ENCODE data around the gene RPL10. TPM values are rescaled to one million over a fixed set of nuclear protein-coding genes. Genes with fewer than 3 reads are reported as not detected.

The RPL10 gene
- total RNA-seq, 1 experiment from 2014 or later: 3,646 TPM

DNA sequence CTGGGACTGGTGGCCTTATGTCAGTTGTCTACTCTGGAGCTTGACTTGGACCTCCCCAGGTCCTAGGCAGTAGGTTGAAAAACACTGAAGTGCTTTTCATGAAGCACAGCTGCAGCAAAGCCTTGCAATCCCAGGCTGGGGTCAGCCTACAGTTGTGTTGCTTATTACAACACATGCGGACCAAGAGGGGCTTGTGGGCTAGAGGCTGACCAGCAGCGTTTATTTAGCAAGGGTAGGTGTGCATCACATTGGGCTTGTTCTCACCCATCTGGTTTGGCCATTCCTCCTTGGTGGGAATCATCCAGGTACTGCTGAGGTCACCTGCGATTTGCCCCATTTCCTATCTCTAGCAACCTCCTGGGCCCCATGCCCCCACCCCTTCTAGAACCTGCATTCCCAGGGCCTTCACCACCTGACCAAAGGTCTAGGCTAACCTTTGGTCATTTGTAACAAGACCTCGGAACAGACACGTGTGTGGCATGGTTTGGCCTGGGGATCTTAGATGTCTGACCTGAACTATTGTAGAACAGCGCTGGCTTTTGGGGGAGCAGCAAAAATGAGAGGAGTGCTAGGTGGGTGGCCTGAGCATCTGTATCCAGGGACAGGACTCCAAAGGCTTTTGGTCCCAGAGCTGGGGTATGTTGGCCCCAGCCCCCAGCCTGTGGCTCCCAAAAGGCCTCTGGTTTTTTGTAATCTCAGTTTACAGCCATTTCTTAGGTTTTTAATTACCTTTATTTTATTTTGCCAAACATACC is 3.0 kb downstream of the RPL10 start:
- DNase-seq (ENCODE audit: low read depth): peak; percentile 48

GRCh38 chrX:154401918-154402621 is 3.9 kb downstream of the RPL10 start:
- DNase-seq (ENCODE audit: low read depth): no peak

DNA sequence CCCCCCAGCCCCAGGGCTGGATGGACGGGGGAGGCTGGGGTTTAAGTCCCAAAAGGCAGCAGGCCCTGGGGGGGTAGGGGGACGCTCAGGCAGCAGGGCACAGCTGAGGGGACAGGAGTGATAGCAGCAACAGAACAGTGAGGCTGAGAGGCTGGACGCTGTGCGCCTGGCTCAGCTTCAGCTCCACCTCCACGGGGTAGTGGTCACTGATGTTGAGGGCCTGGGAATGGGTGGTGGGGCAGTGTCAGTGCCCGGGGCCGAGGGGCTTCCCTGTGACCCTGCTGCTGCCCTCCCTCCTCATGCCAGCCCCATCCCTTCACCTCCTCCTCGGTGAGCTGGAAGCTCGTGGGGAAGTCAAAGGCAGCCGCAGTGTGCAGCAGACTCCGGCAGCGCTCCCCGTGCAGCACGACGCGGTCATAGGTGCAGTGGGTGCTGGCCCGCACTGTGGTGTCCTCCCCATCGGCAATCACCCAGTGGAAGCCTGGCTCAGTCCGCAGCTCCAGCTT is 4.5 kb downstream of the RPL10 start:
- DNase-seq (ENCODE audit: low read depth): no peak

- no peak for DNase-seq (ENCODE audit: low read depth)
Observed at GRCh38 chrX:154403192-154403591, 5.0 kb downstream of the RPL10 start.

GRCh38 chrX:154403858-154404257 is 5.7 kb downstream of the RPL10 start:
- no peak for DNase-seq (ENCODE audit: low read depth)

GRCh38 chrX:154404625-154405192 is 6.5 kb downstream of the RPL10 start:
- DNase-seq (ENCODE audit: low read depth): no peak

DNA sequence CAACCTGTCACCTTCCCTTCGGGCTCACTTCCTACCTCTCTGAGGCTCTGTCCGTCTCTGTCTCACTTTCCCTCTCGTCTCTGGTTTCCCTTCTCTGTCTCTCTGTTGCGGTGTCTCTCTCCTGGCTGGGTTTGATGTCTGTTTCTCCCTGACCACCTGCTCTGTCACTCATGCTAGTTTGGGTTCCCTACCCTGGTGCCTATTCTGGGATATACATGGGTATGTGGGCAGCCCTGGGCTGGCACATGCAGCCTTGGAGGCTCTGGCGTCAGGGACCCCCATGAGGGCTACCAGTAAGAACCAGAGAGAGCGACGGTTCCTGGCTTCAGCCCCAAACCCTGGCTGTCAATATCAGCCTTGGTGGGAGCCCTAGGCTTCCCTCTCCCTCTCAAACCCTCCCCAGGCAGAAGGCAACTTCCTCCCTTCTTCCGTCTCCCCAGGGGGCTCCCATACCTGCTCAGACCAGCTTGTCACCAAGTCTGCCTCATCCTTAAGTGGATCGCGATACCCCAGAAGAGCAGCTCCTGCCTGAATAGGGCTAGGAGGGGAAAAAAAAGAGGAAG is 10.6 kb downstream of the RPL10 start:
- no peak for DNase-seq (ENCODE audit: low read depth)

GRCh38 chrX:154409222-154409871 is 11.2 kb downstream of the RPL10 start, which contains the start of gene DNASE1L1:
Gene DNASE1L1, minus strand, starts transcription at chrX:154409254. Its CDS starts 3,686 bp downstream, at chrX:154405568.
- DNase-seq (ENCODE audit: low read depth): peak; percentile 93

GRCh38 chrX:154411981-154412340 is 13.8 kb downstream of the RPL10 start:
- DNase-seq (ENCODE audit: low read depth): peak; percentile 64

DNA sequence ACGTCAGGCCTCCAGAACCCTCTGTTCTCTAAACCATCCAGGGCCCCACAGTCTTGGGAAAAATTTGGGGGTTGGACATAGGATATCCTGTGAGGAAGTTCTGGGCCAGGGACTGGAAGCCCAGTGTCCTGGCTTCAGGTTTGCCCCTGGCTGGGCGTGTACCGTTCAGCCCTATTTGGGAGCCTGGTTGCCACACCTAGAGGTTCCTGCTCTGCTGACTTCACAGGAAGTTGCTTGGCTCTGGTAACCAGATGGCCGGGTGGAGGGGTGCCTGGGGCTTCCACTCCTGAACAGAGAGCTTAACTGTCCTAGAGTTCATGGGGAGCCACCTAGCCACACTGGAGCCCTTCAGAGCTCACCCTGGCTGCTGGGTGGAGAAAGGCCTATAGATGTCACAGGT is 14.3 kb downstream of the RPL10 start:
- DNase-seq (ENCODE audit: low read depth): no peak

- no peak for DNase-seq (ENCODE audit: low read depth)
Observed at GRCh38 chrX:154413142-154413541, 15.0 kb downstream of the RPL10 start.

GRCh38 chrX:154417157-154417556 is 19.0 kb downstream of the RPL10 start:
- DNase-seq (ENCODE audit: low read depth): no peak

GRCh38 chrX:154419189-154419588 is 21.0 kb downstream of the RPL10 start:
- no peak for DNase-seq (ENCODE audit: low read depth)

- no peak for DNase-seq (ENCODE audit: low read depth)
Observed at GRCh38 chrX:154419688-154420401, 21.7 kb downstream of the RPL10 start.

DNA sequence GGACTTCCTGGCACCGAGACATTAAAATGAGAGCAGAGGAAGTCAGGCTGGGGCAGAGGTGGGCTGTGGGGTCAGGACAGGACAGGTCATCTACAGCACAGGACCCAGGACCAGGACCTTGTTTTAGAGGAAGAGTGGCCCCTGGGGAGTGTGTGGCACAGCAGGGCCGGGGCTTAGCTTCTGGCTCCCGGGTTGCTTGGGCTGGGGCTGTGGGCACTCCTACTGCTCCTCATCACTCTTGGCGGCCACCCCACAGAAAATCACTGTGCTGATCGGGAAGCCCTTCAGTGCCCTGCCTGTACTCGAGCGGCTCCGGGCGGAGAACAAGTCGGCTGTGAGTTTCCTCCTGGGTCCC is 22.2 kb downstream of the RPL10 start:
- no peak for DNase-seq (ENCODE audit: low read depth)

GRCh38 chrX:154426916-154427770 is 29.0 kb downstream of the RPL10 start:
- DNase-seq (ENCODE audit: low read depth): no peak

DNA sequence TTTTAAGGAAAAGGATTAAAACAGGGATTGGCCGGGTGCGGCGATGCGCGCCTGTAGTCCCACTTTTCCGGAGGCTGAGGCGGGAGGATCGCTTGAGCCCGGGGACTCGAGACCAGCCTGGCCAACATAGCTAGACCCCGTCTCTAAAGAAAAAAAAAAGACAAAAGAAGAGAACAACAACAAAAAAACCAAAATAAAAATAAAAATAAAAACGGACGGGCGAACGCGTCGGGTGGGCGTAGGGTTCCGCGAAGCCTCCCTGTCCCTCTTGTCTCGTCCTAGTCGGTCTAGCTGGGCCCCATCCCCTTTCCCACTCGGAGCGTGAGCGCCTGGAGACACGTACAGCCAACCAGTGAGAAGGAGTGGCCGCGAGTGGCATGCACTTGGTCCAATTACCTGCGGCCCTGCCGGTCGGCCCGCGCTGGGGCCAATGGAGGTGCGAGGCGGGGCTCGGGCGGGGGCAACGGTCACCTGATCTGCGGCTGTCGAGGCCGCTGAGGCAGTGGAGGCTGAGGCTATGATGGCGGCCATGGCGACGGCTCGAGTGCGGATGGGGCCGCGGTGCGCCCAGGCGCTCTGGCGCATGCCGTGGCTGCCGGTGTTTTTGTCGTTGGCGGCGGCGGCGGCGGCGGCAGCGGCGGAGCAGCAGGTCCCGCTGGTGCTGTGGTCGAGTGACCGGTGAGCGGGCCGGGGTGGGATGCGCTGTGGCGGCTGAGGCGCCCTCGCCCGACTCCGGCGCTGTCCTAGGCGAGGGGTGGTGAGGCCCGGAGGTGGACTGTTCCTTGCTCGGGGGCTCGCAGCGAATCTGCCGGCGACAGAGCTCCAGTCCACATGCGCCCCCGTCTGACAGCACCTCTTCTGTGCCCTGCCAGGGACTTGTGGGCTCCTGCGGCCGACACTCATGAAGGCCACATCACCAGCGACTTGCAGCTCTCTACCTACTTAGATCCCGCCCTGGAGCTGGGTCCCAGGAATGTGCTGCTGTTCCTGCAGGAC is 30.3 kb downstream of the RPL10 start, which contains the start of gene ATP6AP1:
ATP6AP1 (plus strand) TSS at position 502 of the 996 bp plus-strand sequence; CDS start at position 518, 16 bp downstream.
- peak; percentile 94 for DNase-seq (ENCODE audit: low read depth)

DNA sequence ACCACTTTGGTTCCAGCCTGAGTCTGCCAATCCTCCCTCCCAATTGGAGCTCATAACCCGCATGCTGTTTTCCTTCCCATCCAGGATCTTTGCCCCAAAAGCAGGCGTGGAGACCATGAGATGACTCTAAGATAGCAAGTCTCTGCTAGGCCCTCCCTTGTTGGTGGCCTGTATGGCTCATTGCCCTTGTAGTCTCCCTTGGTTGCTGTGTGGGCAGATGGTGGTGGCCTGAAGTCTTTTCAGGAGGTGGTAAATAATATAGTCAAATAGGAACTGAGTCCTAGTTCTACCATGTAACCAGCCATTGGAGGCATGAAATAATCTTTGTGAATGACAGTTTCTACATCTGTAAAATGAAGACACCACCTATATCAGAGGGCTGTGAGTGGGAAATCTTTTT is 31.5 kb downstream of the RPL10 start:
- no peak for DNase-seq (ENCODE audit: low read depth)

DNA sequence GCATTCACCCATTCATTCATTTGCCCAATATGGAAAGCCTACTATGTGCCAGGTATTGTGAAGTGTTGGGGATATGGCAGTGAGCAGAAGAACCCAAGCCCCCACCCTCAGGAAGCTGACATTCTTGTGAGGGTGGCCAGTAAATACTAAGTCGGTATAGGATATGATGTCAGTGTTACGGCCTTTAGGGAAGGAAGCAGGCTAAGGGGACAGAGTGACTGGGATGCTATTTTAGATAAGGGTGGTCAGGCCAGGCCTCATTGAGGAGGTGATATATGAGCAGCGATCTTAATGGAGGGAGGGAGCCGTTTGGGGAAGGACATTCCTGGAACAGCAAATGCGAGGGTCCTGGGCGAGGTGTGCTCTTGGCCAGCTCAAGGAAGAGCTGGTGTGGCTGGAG is 32.3 kb downstream of the RPL10 start:
- no peak for DNase-seq (ENCODE audit: low read depth)

Data from Daoy (cell line).